ENCODE results near the gene CACTIN.

DNA sequence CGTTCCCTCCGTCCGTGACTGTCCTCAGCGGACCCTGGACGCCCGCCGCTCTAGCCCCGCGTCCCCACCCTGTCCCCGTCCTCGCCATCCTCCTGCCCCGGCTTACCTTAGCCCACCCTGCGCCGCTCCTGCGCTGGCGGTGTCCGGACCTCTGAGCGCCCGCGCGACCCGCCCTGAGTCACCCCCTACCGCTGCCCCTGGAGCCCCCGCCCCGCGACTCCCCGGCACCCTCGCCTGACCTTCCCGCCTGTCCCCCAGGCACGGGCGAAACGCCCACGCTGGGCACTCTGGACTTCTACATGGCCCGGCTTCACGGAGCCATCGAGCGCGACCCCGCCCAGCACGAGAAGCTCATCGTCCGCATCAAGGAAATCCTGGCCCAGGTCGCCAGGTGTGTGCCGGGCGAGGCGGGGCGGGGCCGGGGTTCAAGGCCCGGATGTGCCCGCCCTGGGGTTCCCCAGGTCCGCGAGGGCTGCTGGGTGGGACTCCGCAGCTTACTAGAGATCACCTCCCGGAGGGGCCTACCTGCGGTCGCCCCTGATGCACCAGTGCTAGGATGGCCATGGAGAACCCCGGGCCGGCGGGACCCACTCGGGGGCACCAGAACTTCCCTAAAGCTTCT is 48.8 kb downstream of the CACTIN start:
- no peak for TF ChIP-seq POLR2A (IDR thresholded peaks at IDR 0.05)
- TF ChIP-seq, protein P1, sequence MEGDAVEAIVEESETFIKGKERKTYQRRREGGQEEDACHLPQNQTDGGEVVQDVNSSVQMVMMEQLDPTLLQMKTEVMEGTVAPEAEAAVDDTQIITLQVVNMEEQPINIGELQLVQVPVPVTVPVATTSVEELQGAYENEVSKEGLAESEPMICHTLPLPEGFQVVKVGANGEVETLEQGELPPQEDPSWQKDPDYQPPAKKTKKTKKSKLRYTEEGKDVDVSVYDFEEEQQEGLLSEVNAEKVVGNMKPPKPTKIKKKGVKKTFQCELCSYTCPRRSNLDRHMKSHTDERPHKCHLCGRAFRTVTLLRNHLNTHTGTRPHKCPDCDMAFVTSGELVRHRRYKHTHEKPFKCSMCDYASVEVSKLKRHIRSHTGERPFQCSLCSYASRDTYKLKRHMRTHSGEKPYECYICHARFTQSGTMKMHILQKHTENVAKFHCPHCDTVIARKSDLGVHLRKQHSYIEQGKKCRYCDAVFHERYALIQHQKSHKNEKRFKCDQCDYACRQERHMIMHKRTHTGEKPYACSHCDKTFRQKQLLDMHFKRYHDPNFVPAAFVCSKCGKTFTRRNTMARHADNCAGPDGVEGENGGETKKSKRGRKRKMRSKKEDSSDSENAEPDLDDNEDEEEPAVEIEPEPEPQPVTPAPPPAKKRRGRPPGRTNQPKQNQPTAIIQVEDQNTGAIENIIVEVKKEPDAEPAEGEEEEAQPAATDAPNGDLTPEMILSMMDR (IDR thresholded peaks at IDR 0.05) = no peak
- no peak for TF ChIP-seq POLR2AphosphoS5 (IDR thresholded peaks at IDR 0.05)

Measured in suprapubic skin (tissue), 4 donors.